NT2/D1 (cell line): ENCODE measurements around the gene CTBP2.

Experiments used
- DNase-seq: peaks from one replicate; pipeline ENCODE4 v3.0.0-alpha.2; 2011; ENCODE audit warnings: low read depth, low spot score
- H3K27me3 ChIP-seq: 2 replicates; pipeline ENCODE4 v1.6.0; 2011; ENCODE audit warnings: mild to moderate bottlenecking; ENCODE audit not compliant: insufficient read length, insufficient read depth
- H3K36me3 ChIP-seq: 2 replicates; pipeline ENCODE4 v1.6.1; 2011; ENCODE audit warnings: mild to moderate bottlenecking, low read length, mixed read lengths; ENCODE audit not compliant: insufficient read depth, insufficient read length
- H3K4me1 ChIP-seq: 2 replicates; pipeline ENCODE4 v1.5.1; 2011; ENCODE audit not compliant: insufficient read depth, insufficient read length
- H3K4me3 ChIP-seq: 2 replicates; pipeline ENCODE4 v1.5.1; 2011; ENCODE audit warnings: low read depth; ENCODE audit not compliant: insufficient read length
- H3K9ac ChIP-seq: 2 replicates; pipeline ENCODE4 v1.6.0; 2011; ENCODE audit warnings: low read depth; ENCODE audit not compliant: insufficient read length
- H3K9me3 ChIP-seq: 2 replicates; pipeline ENCODE4 v1.5.1; 2011; ENCODE audit warnings: mild to moderate bottlenecking, low read length; ENCODE audit not compliant: insufficient read depth
- SUZ12 ChIP-seq: IDR thresholded peaks from 2 replicates; pipeline ENCODE4 v1.6.1; 2011; ENCODE audit not compliant: insufficient read length, insufficient read depth; ENCODE audit errors: extremely low read depth
- YY1 ChIP-seq: IDR thresholded peaks from 2 replicates; pipeline ENCODE4 v1.6.1; 2011; ENCODE audit not compliant: insufficient read length, insufficient read depth
- ZNF274 ChIP-seq: IDR thresholded peaks from 2 replicates; pipeline ENCODE4 v1.6.1; 2011; ENCODE audit warnings: mild to moderate bottlenecking, low read depth, low read length

CTBP2 gene

DNA sequence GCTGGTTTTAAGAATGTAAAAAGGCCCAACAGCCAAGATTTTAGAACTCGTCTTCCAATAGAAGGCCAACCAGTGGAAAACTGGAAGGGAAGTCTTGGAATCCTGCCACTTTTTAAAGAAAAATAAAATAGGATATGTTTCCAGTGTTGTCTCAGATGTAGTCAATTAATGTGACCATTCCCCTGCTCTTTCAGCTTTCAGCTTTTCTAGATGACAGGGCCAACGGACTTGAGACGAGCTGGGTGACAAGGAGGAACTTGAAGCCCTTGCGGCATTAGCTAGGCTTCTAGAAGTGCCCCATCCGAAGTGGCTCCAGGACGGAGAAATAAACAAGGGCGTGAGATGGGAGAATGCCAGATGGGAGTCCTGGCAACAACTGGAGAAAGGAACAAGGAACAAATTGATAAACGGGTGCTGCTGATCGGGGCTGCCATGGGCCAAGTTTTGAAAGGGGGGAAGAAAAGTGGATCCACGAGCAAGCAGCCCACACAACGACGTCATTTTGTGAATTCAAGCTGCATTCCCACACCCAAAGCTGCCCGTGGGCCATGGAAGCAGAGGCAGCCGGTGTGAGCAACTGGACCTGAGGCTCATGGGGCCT, 42.3 kb downstream of the CTBP2 start:
- no peak for DNase-seq
- Histone ChIP-seq H3K4me3 (no peak overlapping the region), H3K27me3 (no peaks in the 10 kb centered on the region), H3K9me3 (no peaks in the 10 kb centered on the region), H3K36me3 (peaks cover 27% of the 10 kb centered on the region), H3K9ac (no peak overlapping the region), H3K4me1 (peaks cover 10% of the 10 kb centered on the region)
- TF ChIP-seq YY1 (no peak), SUZ12 (no peak), ZNF274 (no peak)

GRCh38 chr10:125116652-125117310, 43.6 kb downstream of the CTBP2 start:
- Histone ChIP-seq H3K9ac (no peak overlapping the region), H3K27me3 (no peaks in the 10 kb centered on the region), H3K9me3 (no peaks in the 10 kb centered on the region), H3K36me3 (peaks cover 16% of the 10 kb centered on the region), H3K4me3 (no peak overlapping the region), H3K4me1 (peaks cover 10% of the 10 kb centered on the region)
- no peak for DNase-seq
- no peak for TF ChIP-seq SUZ12
- TF ChIP-seq ZNF274: no peak
- no peak for TF ChIP-seq YY1

DNA sequence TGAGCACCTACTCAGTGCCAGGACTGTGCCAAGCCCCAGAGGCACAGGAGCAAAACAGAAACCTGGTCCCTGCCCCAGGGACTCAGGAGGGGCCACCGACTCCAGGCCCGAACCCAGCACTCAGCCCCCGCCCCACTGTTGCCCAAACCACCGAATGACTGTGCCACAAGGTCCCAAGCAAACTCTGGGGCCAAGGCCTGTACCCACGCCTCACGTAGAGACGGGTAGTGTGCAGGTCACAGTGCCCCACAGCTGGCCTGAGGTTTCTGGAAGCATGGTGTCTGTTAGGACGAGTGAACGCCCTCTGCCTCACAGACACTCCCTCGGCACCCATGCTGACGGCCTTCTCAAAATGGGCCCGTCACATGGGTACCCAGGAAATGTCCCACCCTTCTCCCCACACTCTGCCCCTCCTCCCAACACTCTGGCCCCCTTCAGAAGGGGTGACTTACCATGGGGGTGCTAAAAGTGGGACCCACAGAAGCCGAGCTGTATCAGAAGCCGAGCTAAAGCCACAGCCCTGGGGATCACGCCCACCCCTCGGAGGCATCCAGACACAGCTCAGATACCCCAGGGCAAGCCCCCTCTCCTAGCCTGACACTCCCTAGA, 44.2 kb downstream of the CTBP2 start:
- Histone ChIP-seq H3K27me3 (no peaks in the 10 kb centered on the region), H3K9me3 (no peaks in the 10 kb centered on the region), H3K36me3 (peaks cover 14% of the 10 kb centered on the region), H3K4me3 (no peak overlapping the region), H3K4me1 (peaks cover 10% of the 10 kb centered on the region), H3K9ac (no peak overlapping the region)
- TF ChIP-seq YY1 (no peak), ZNF274 (no peak), SUZ12 (no peak)
- no peak for DNase-seq

- Histone ChIP-seq H3K4me1 (peaks cover 10% of the 10 kb centered on the region), H3K4me3 (no peak overlapping the region), H3K27me3 (no peaks in the 10 kb centered on the region), H3K36me3 (peaks cover 18% of the 10 kb centered on the region), H3K9me3 (no peaks in the 10 kb centered on the region), H3K9ac (no peak overlapping the region)
- TF ChIP-seq SUZ12 (no peak), YY1 (no peak), ZNF274 (no peak)
- DNase-seq: no peak
Observed at GRCh38 chr10:125115409-125115808, 45.0 kb downstream of the CTBP2 start.

DNA sequence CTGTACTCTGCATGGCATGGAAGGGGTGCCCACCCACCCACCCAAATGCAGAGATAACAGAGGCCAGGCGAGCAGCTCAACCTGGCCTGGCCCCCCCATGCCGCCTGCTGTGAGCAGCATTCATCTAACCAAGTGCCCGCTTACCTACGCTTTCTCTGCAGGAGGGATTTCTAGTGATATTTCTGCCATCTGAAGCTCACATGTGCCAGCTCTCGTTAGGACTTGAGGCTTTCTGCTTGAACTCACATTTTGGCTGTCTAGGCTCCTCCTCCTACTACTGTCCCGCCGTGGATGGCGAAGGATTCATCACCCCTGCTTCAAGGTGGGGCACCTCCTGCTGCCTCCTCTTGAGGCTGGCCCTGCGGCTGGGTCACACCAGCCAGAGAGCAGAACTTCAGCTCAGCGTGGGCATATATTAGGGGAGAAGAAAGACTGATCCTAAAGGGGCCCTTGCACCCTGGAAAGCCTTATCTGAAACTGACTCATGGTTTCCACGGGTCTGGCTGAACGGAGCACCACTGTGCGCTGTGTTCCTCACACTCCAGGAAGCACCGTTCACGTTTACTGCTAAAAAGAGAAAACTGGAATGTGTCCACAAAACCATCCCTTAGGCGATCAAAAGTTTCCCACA, 45.5 kb downstream of the CTBP2 start:
- TF ChIP-seq SUZ12: no peak
- TF ChIP-seq YY1: no peak
- no peak for TF ChIP-seq ZNF274
- Histone ChIP-seq H3K4me1 (peaks cover 8% of the 10 kb centered on the region), H3K9me3 (no peaks in the 10 kb centered on the region), H3K27me3 (no peaks in the 10 kb centered on the region), H3K4me3 (no peak overlapping the region), H3K36me3 (peaks cover 21% of the 10 kb centered on the region), H3K9ac (no peak overlapping the region)
- no peak for DNase-seq

GRCh38 chr10:125113691-125114371, 46.5 kb downstream of the CTBP2 start:
- H3K9ac ChIP-seq: no peak overlapping the region
- TF ChIP-seq ZNF274: no peak
- no peak for TF ChIP-seq SUZ12
- TF ChIP-seq YY1: no peak
- no peaks in the 10 kb centered on the region for H3K27me3 ChIP-seq
- H3K36me3 ChIP-seq: peaks cover 27% of the 10 kb centered on the region
- no peaks in the 10 kb centered on the region for H3K9me3 ChIP-seq
- no peak overlapping the region for H3K4me3 ChIP-seq
- peaks cover 6% of the 10 kb centered on the region for H3K4me1 ChIP-seq
- no peak for DNase-seq

GRCh38 chr10:125112697-125113494, 47.5 kb downstream of the CTBP2 start:
- H3K9ac ChIP-seq: no peak overlapping the region
- peaks cover 33% of the 10 kb centered on the region for H3K36me3 ChIP-seq
- no peak overlapping the region for H3K4me3 ChIP-seq
- 0 out of 2 replicates have a peak, but pooled peaks cover 5% of the 10 kb centered on the region for H3K9me3 ChIP-seq
- DNase-seq: no peak
- H3K27me3 ChIP-seq: no peaks in the 10 kb centered on the region
- peaks cover 6% of the 10 kb centered on the region for H3K4me1 ChIP-seq
- TF ChIP-seq SUZ12 (no peak), YY1 (no peak), ZNF274 (no peak)
